HG03280 (cell line): ENCODE data around the gene CREB3L1.
A peak's percentile ranks its signal among the peaks of the same experiment; 100 is the strongest.
"Not testable (repeated sequence)": the region's sequence is repeated elsewhere in the genome, so short reads cannot be mapped to it uniquely, and the experiment has no call there.

Experiments used
- ATAC-seq: cut with Tn5 transposase; IDR thresholded peaks from one replicate; pipeline ENCODE4 v1.9.1; 2021; ENCODE audit warnings: mild to moderate bottlenecking, moderate library complexity; ENCODE audit not compliant: unreplicated experiment

CREB3L1 gene

DNA sequence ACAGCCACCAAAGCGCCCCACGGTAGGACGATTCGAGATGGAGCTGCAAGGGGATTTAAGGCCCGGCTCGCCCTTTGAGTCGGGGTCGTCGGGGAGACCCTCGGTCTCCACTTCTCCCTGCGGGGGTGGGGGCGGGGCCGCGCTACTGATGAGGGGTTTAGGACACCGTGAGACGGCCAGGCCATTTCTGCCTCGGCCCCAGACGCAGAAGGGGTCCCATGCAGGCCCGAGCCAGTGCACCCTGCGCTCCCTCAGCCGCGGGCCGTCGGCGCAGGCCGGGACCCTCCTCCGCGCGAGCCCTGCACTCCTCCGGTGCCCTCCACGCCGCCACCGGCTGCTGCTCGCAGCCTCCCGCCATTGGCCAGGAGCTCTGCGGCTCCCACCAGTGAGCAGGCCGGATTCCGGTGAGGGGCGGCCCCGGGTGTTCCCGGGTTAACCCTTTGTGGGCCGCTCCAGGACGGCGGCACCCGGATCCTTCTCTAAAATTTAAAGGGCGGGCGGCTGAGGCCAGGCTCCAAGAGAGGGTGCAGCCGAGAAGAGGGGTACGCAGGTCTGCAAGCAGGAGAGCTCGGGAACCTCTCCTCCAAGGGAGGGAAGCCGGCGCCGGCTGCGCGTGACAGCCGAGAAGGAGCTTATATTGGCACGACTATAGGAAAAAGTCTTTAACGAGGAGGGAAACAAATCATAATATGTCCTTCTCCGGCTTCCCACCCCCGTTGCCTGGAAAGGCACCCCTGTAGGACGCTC is 18.0 kb downstream of the CREB3L1 start:
- peak; percentile 48 for ATAC-seq

DNA sequence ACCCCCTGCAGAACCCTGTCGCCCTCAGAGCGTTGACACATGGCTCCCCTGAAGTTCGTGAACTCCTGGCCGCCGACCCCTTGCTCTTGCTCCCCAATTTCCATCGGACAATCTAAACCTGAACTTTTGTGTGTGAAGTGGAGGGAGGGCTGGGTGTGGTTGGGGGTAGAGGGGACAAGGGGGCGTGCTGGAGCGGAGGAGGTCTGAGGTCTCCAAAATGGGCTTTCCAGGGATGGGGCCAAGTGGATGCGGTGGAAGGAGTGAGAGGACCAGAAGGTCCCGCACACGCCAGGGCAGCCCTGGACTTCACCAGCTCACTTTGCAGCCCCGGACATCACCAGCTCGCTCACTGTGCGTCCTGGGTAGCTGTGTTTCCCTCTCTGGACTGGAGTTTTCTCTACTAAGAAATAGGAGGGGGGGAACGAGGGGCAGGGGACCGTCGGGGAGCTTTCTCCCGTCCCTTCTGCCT is 18.6 kb downstream of the CREB3L1 start:
- no peak for ATAC-seq

- no peak for ATAC-seq
These were observed 19.3 kb downstream of the CREB3L1 start for GRCh38 chr11:46296528-46297448.

GRCh38 chr11:46298699-46299433 is 21.4 kb downstream of the CREB3L1 start:
- ATAC-seq, result no peak

- no peak for ATAC-seq
These were observed 22.0 kb downstream of the CREB3L1 start for GRCh38 chr11:46299451-46299961.

DNA sequence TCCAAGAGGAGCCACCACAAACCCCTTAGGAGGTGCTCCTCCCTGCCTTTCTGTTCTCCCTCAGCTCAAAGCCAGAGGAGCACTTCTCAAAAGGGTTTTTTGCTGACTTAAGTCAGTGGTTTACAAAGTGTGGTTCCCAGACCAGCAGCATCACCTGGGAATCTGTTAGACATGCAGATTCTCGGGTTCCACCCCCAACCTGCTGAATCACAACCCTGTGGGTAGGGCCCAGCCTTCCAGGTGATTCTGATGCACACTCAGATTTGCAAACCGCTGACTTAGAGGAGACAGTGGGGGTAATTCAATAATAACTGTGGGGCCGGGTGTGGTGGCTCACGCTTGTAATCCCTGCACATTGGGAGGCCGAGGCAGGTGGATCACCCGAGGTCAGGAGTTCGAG is 22.8 kb downstream of the CREB3L1 start:
- no peak for ATAC-seq

- peak; percentile 82 for ATAC-seq
These were observed 25.4 kb downstream of the CREB3L1 start for GRCh38 chr11:46302866-46303265.

- not testable (repeated sequence) for ATAC-seq
These were observed 26.6 kb downstream of the CREB3L1 start for GRCh38 chr11:46304036-46304435.

- no peak for ATAC-seq
These were observed 27.2 kb downstream of the CREB3L1 start for GRCh38 chr11:46304605-46305179.

DNA sequence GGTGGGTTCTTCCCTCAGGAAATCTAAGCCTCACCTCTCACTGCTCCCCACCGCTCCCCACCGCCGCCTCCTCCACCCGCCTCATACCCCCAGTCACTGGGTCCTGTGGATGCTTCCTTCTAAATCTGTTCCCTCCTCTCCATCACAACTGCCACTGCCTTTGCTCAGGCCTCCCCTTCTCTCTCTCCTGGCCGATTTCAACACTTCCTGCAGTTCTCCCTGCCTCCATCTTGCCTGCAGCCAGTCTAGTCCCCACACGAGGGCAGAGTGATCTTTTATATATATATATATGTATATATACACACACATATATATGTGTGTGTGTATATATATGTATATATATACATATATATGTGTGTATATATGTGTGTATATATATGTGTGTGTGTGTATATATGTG is 27.8 kb downstream of the CREB3L1 start:
- no peak for ATAC-seq

DNA sequence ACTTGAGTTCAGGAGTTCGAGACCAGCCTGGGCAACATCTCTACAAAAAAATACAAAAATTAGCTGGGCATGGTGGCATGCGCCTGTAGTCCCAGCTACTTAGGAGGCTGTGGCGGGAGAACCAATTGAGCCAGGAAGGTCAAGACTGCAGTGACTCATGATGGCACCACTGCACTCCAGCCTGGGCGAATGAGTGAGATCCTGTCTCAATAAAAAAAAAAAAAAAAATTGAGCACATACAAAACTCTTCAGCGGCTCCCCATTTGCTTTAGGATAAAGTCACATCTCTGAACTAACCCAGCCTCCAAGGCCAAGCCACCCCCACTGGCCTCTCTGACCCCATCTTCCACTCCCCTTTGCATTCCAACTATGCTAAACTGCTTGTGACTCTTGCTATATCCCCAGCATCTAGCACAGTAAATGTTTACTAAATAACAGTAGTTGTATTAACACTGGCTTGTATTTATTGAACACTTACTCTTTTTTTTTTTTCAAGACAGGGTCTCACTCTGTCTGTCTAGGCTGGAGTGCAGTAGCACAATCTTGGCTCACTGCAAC is 28.9 kb downstream of the CREB3L1 start:
- ATAC-seq, result no peak

- no peak for ATAC-seq
These were observed 29.9 kb downstream of the CREB3L1 start for GRCh38 chr11:46307369-46307768.

- no peak for ATAC-seq
These were observed 30.4 kb downstream of the CREB3L1 start for GRCh38 chr11:46307785-46308341.

GRCh38 chr11:46308631-46309419 is 31.4 kb downstream of the CREB3L1 start:
- no peak for ATAC-seq

GRCh38 chr11:46309814-46310259 is 32.4 kb downstream of the CREB3L1 start:
- no peak for ATAC-seq

- ATAC-seq, result no peak
These were observed 37.7 kb downstream of the CREB3L1 start for GRCh38 chr11:46315033-46315738.

- ATAC-seq, result no peak
These were observed 38.5 kb downstream of the CREB3L1 start for GRCh38 chr11:46315783-46316563.

- ATAC-seq, result no peak
These were observed 41.6 kb downstream of the CREB3L1 start for GRCh38 chr11:46319074-46319453.
